Measurements from ENCODE around the gene TTC7B.

- no peak for TF ChIP-seq POLR2A (IDR thresholded peaks at IDR 0.05)
- no peak for TF ChIP-seq CTCF (IDR thresholded peaks at IDR 0.05)
Observed at GRCh38 chr14:90676356-90676755, 139.9 kb downstream of the TTC7B start.

Measured in esophagus squamous epithelium (tissue), 4 donors.